PC-3 (cell line): Measurements from ENCODE around the gene AUP1.

ENCODE experiments used
- EZH2 ChIP-seq: fragments of 300-600 bp; sonication (generic); IDR thresholded peaks from one replicate; pipeline ENCODE4 v1.6.1; 2017; ENCODE audit warnings: antibody characterized with exemption, mild to moderate bottlenecking, low read length; ENCODE audit not compliant: unreplicated experiment
- TF ChIP-seq, protein P1 (sequence below): fragments of 300-600 bp; sonication (generic); conservative IDR thresholded peaks from 2 replicates; pipeline ENCODE4 v1.5.1; 2017; ENCODE audit warnings: antibody characterized with exemption, low read depth, mild to moderate bottlenecking, low read length

DNA sequence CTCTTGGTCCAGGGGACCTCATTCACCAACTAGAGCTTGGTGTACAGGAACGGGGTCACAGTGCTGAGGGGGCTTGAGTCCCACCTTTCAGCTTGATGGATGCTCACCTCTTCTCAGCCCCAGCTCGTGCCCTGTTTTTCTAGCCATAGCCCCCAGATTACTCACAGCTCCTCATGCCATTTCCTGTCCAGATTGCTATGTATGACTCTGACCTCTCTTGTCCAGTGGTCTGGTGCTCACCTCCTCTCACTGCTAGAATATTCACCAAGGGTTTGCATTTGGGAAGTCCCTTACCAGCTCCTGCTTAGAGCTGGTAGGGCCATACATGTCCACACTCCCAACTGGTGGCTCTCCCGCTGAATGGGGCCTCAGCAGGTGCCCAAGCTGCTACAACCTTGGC, 36.0 kb downstream of the AUP1 start:
- TF ChIP-seq, protein P1, sequence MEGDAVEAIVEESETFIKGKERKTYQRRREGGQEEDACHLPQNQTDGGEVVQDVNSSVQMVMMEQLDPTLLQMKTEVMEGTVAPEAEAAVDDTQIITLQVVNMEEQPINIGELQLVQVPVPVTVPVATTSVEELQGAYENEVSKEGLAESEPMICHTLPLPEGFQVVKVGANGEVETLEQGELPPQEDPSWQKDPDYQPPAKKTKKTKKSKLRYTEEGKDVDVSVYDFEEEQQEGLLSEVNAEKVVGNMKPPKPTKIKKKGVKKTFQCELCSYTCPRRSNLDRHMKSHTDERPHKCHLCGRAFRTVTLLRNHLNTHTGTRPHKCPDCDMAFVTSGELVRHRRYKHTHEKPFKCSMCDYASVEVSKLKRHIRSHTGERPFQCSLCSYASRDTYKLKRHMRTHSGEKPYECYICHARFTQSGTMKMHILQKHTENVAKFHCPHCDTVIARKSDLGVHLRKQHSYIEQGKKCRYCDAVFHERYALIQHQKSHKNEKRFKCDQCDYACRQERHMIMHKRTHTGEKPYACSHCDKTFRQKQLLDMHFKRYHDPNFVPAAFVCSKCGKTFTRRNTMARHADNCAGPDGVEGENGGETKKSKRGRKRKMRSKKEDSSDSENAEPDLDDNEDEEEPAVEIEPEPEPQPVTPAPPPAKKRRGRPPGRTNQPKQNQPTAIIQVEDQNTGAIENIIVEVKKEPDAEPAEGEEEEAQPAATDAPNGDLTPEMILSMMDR = no peak
- TF ChIP-seq EZH2 = no peak
